Endothelial cell of umbilical vein (primary cell): ENCODE data around the gene SLC25A1.

ENCODE experiments used
- EZH2 ChIP-seq: IDR thresholded peaks from 2 replicates; pipeline ENCODE4 v1.6.1; 2012; ENCODE audit warnings: borderline replicate concordance, low read depth, mild to moderate bottlenecking, moderate library complexity, low read length, inconsistent platforms; ENCODE audit not compliant: severe bottlenecking
- JUN ChIP-seq: IDR thresholded peaks from 2 replicates; pipeline ENCODE4 v1.6.1; 2011; ENCODE audit warnings: borderline replicate concordance, low read depth; ENCODE audit not compliant: insufficient read length, insufficient read depth
- MYC ChIP-seq: IDR thresholded peaks from one replicate; pipeline ENCODE4 v1.6.1; 2011; ENCODE audit warnings: mild to moderate bottlenecking, low read depth, low read length
- TF ChIP-seq, protein P1 (sequence below), 2 donors: IDR thresholded peaks; 1 replicate in 1 of 2; 2 replicates in 1 of 2; pipeline ENCODE4 v1.5.1; 2011; ENCODE audit warnings: low read length in 2 of 2, mild to moderate bottlenecking in 2 of 2, moderate library complexity in 2 of 2, control low read depth in 1 of 2, inconsistent platforms in 1 of 2, low read depth in 1 of 2; ENCODE audit not compliant: insufficient read depth in 1 of 2; ENCODE audit errors: extremely low read depth in 1 of 2

GRCh38 chr22:19173047-19174035 lies 5.2 kb downstream of the SLC25A1 start:
- TF ChIP-seq EZH2 = no peak
- no peak for TF ChIP-seq MYC
- TF ChIP-seq JUN = no peak
- TF ChIP-seq, protein P1, sequence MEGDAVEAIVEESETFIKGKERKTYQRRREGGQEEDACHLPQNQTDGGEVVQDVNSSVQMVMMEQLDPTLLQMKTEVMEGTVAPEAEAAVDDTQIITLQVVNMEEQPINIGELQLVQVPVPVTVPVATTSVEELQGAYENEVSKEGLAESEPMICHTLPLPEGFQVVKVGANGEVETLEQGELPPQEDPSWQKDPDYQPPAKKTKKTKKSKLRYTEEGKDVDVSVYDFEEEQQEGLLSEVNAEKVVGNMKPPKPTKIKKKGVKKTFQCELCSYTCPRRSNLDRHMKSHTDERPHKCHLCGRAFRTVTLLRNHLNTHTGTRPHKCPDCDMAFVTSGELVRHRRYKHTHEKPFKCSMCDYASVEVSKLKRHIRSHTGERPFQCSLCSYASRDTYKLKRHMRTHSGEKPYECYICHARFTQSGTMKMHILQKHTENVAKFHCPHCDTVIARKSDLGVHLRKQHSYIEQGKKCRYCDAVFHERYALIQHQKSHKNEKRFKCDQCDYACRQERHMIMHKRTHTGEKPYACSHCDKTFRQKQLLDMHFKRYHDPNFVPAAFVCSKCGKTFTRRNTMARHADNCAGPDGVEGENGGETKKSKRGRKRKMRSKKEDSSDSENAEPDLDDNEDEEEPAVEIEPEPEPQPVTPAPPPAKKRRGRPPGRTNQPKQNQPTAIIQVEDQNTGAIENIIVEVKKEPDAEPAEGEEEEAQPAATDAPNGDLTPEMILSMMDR (IDR thresholded peaks at IDR 0.05; ENCODE audit: extremely low read depth in 1 of 2, insufficient read depth in 1 of 2, low read depth in 1 of 2, low read length in 2 of 2) = no peak
